Inflammatory macrophage (primary cell): Measurements from ENCODE around the gene PTPRG.

Experiments
- DNase-seq, 2 donors: peaks; one replicate each; pipeline ENCODE4 v3.0.0-alpha.2; 2020 to 2022

The PTPRG gene

GRCh38 chr3:61618871-61619270 is 57.5 kb downstream of the PTPRG start:
- DNase-seq = no peak

- no peak for DNase-seq
Measured at GRCh38 chr3:61620073-61620472, 58.7 kb downstream of the PTPRG start.

GRCh38 chr3:61624300-61624699 is 62.9 kb downstream of the PTPRG start:
- no peak for DNase-seq

GRCh38 chr3:61625429-61625828 is 64.1 kb downstream of the PTPRG start:
- no peak for DNase-seq

GRCh38 chr3:61626484-61626883 is 65.1 kb downstream of the PTPRG start:
- no peak for DNase-seq

- DNase-seq = no peak
Measured at GRCh38 chr3:61627768-61628185, 66.4 kb downstream of the PTPRG start.

GRCh38 chr3:61628636-61629035 is 67.3 kb downstream of the PTPRG start:
- no peak for DNase-seq

- DNase-seq = no peak
Measured at GRCh38 chr3:61629442-61629841, 68.1 kb downstream of the PTPRG start.

GRCh38 chr3:61631108-61631769 is 69.9 kb downstream of the PTPRG start:
- DNase-seq = no peak

GRCh38 chr3:61632568-61633175 is 71.3 kb downstream of the PTPRG start:
- DNase-seq = no peak

GRCh38 chr3:61634678-61635077 is 73.3 kb downstream of the PTPRG start:
- no peak for DNase-seq

- DNase-seq = no peak
Measured at GRCh38 chr3:61637088-61638051, 76.0 kb downstream of the PTPRG start.

GRCh38 chr3:61638741-61639140 is 77.4 kb downstream of the PTPRG start:
- no peak for DNase-seq

GRCh38 chr3:61639991-61640390 is 78.6 kb downstream of the PTPRG start:
- no peak for DNase-seq

- no peak for DNase-seq
Measured at GRCh38 chr3:61645148-61645547, 83.8 kb downstream of the PTPRG start.

- DNase-seq = no peak
Measured at GRCh38 chr3:61646360-61646759, 85.0 kb downstream of the PTPRG start.

GRCh38 chr3:61646851-61647525 is 85.6 kb downstream of the PTPRG start:
- DNase-seq = no peak

GRCh38 chr3:61648481-61648880 is 87.1 kb downstream of the PTPRG start:
- no peak for DNase-seq

GRCh38 chr3:61649381-61650170 is 88.2 kb downstream of the PTPRG start:
- no peak for DNase-seq

- DNase-seq = no peak
Measured at GRCh38 chr3:61650276-61650675, 88.9 kb downstream of the PTPRG start.

GRCh38 chr3:61650719-61651410 is 89.5 kb downstream of the PTPRG start:
- no peak for DNase-seq
